ENCODE results near the gene MPZ. TPM values are rescaled to one million over a fixed set of nuclear protein-coding genes. Genes with fewer than 3 reads are reported as not detected.
"Not testable (repeated sequence)": the region's sequence is repeated elsewhere in the genome, so short reads cannot be mapped to it uniquely, and the experiment has no call there.

Gene MPZ
- polyA plus RNA-seq, 1 donor from 2014 or later, result not detected

DNA sequence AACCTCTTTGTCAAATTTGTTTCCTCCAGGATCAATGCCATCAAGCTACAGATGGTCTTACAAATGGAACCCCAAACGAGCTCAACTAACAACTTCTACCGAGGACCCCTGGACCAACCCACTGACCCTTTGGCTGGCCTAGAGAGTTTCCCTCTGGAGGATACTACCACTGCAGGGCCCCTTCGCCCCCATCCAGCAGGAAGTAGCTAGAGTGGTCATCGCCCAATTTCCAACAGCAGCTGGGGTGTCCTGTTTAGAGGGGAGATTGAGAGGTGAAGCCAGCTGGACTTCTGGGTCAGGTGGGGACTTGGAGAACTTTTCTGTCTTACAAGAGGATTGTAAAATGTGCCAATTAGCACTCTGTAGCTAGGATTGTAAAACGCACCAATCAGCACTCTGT lies 52.7 kb downstream of the MPZ start:
- H3K27ac ChIP-seq (ENCODE audit: low read length); H3K9ac ChIP-seq (ENCODE audit: low read length); H3K79me2 ChIP-seq (replicated peaks; ENCODE audit: insufficient read depth, low read length); H3K4me3 ChIP-seq (ENCODE audit: low read length); H2AFZ ChIP-seq (ENCODE audit: low read depth, low read length); H3K4me2 ChIP-seq (ENCODE audit: low read length); H3K9me2 ChIP-seq (ENCODE audit: insufficient read depth, low read length); H3K9me3 ChIP-seq (ENCODE audit: low read length); H4K20me1 ChIP-seq (ENCODE audit: insufficient read depth); H3K36me3 ChIP-seq (ENCODE audit: insufficient read depth, low read length); H3F3A ChIP-seq (ENCODE audit: insufficient read depth, low read length, poor library complexity, severe bottlenecking): not testable (repeated sequence)
- H3K27me3 ChIP-seq (ENCODE audit: insufficient read depth, low read depth, low read length), result peaks cover 20% of the 10 kb centered on the region

DNA sequence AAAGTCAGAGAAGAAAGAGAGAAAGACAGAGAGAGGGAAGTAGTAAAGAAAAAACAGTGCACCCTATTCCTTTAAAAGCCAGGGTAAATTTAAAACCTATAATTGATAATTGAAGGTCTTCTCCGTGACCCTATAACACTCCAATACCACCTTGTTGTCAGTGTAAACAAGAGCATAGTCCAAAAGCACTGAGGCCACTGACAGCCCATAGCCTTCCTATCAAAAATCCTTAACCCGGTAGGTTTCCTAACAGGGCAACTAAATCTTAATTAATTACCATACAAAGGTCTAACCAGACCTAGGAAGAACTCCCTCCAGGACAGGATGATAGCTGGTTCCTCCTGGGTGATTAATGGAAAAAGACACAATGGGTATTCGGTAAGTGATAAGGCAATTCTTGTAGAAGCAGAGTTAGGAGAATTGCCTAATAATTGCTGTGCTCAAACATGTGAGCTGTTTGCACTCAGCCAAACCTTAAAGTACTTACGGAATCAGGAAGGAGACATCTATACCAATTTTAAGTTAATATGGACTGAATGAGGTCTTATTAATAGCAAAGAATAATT lies 53.7 kb downstream of the MPZ start:
- not testable (repeated sequence) for H3K4me2 ChIP-seq (ENCODE audit: low read length); H3K27ac ChIP-seq (ENCODE audit: low read length); H4K20me1 ChIP-seq (ENCODE audit: insufficient read depth); H2AFZ ChIP-seq (ENCODE audit: low read depth, low read length); H3K9ac ChIP-seq (ENCODE audit: low read length); H3K9me3 ChIP-seq (ENCODE audit: low read length); H3K79me2 ChIP-seq (replicated peaks; ENCODE audit: insufficient read depth, low read length); H3F3A ChIP-seq (ENCODE audit: insufficient read depth, low read length, poor library complexity, severe bottlenecking); H3K9me2 ChIP-seq (ENCODE audit: insufficient read depth, low read length); H3K36me3 ChIP-seq (ENCODE audit: insufficient read depth, low read length); H3K4me3 ChIP-seq (ENCODE audit: low read length)
- H3K27me3 ChIP-seq (ENCODE audit: insufficient read depth, low read depth, low read length), result peaks cover 20% of the 10 kb centered on the region

DNA sequence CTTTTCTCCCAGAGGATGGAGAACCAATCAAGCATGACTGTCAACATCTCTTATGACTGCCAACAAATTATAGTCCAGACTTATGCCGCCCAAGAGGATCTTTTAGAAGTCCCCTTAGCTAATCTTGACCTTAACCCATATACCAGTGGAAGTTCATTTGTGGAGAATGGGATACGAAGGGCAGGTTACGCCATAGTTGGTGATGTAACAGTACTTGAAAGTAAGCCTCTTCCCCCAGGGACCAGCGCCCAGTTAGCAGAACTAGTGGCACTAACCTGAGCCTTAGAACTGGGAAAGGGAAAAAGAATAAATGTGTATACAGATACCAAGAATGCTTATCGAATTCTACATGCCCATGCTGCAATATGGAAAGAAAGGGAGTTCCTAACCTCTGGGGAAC lies 54.5 kb downstream of the MPZ start:
- H3K36me3 ChIP-seq (ENCODE audit: insufficient read depth, low read length); H3K9me3 ChIP-seq (ENCODE audit: low read length); H3K9ac ChIP-seq (ENCODE audit: low read length); H4K20me1 ChIP-seq (ENCODE audit: insufficient read depth); H3K27ac ChIP-seq (ENCODE audit: low read length); H3K4me3 ChIP-seq (ENCODE audit: low read length); H3K4me2 ChIP-seq (ENCODE audit: low read length); H3F3A ChIP-seq (ENCODE audit: insufficient read depth, low read length, poor library complexity, severe bottlenecking); H2AFZ ChIP-seq (ENCODE audit: low read depth, low read length); H3K79me2 ChIP-seq (replicated peaks; ENCODE audit: insufficient read depth, low read length); H3K9me2 ChIP-seq (ENCODE audit: insufficient read depth, low read length): not testable (repeated sequence)
- H3K27me3 ChIP-seq (ENCODE audit: insufficient read depth, low read depth, low read length), result peaks cover 17% of the 10 kb centered on the region

Other genes with a start within 250 kb of the MPZ start
- not detected in 2 replicates for gene ARHGAP30, start 240.1 kb downstream of the MPZ start, polyA plus RNA-seq
- not detected in 2 replicates for gene NECTIN4, start 220.4 kb downstream of the MPZ start, polyA plus RNA-seq
- gene KLHDC9, start 211.6 kb downstream of the MPZ start, polyA plus RNA-seq, result 78.1 and 106 TPM in 2 replicates
- gene PFDN2, start 191.9 kb downstream of the MPZ start, polyA plus RNA-seq, result 161 and 193 TPM in 2 replicates
- gene NIT1, start 191.9 kb downstream of the MPZ start, polyA plus RNA-seq, result 66.1 and 83.5 TPM in 2 replicates
- gene DEDD, start 177.3 kb downstream of the MPZ start, polyA plus RNA-seq, result 29.6 and 42.6 TPM in 2 replicates
- 87.4 and 104 TPM in 2 replicates for gene UFC1, start 156.0 kb downstream of the MPZ start, polyA plus RNA-seq
- 18.3 and 20.2 TPM in 2 replicates for gene USP21, start 150.5 kb downstream of the MPZ start, polyA plus RNA-seq
- 93.9 and 107 TPM in 2 replicates for gene PPOX, start 143.5 kb downstream of the MPZ start, polyA plus RNA-seq
- gene B4GALT3, start 132.5 kb downstream of the MPZ start, polyA plus RNA-seq, result 39.8 and 43.7 TPM in 2 replicates
- 0.04 TPM in 1 of 2 replicates, not detected in the other for gene ADAMTS4, start 110.9 kb downstream of the MPZ start, polyA plus RNA-seq
- 166 and 197 TPM in 2 replicates for gene NDUFS2, start 107.6 kb downstream of the MPZ start, polyA plus RNA-seq
- gene FCER1G, start 94.7 kb downstream of the MPZ start, polyA plus RNA-seq, result 3.5 TPM in 1 of 2 replicates, not detected in the other
- not detected in 2 replicates for gene APOA2, start 86.3 kb downstream of the MPZ start, polyA plus RNA-seq
- gene TOMM40L, start 83.9 kb downstream of the MPZ start, polyA plus RNA-seq, result 32.5 and 40.1 TPM in 2 replicates
- not detected in 2 replicates for gene NR1I3, start 71.8 kb downstream of the MPZ start, polyA plus RNA-seq
- 51.2 and 62.5 TPM in 2 replicates for gene PCP4L1, start 51.2 kb downstream of the MPZ start, polyA plus RNA-seq
- gene SDHC, start 4.4 kb upstream of the MPZ start, polyA plus RNA-seq, result 24.2 and 41.6 TPM in 2 replicates
- gene CFAP126, start 57.9 kb upstream of the MPZ start, polyA plus RNA-seq, result not detected in 2 replicates
- not detected in 2 replicates for gene FCGR2A, start 195.5 kb upstream of the MPZ start, polyA plus RNA-seq
- gene HSPA6, start 214.6 kb upstream of the MPZ start, polyA plus RNA-seq, result 2.6 and 3.8 TPM in 2 replicates
- not detected in 2 replicates for gene FCGR3A, start 239.8 kb upstream of the MPZ start, polyA plus RNA-seq